GM12878 (cell line): Measurements from ENCODE around the gene ADD1. TPM values are rescaled to one million over a fixed set of nuclear protein-coding genes. Genes with fewer than 3 reads are reported as not detected.
A peak's percentile ranks its signal among the peaks of the same experiment; 100 is the strongest.

Source experiments
- ATAC-seq: fragments of 200-7000 bp; cut with Tn5 transposase; 3 replicates; pipeline ENCODE4 v1.9.1; 2020; ENCODE audit warnings: mild to moderate bottlenecking, moderate library complexity
- BruUV-seq: library from RNA; stranded (reverse); fragments of 400-500 nt; replicated peaks from 2 replicates; lab custom pipeline; 2021; lab: Mats Ljungman, UMichigan
- CTCF ChIA-PET: fragments of 300-600 bp; sonication (Branson Sonifier 250); formaldehyde crosslinking; extraction: SDS; loops from one replicate; lab custom pipeline; 2021; ENCODE audit warnings: inconsistent platforms; lab: Yijun Ruan, JAX
- POLR2A ChIA-PET: fragments of 350-600 bp; formaldehyde crosslinking; extraction: SDS; loops from one replicate; lab custom pipeline; 2021; ENCODE audit warnings: inconsistent platforms; lab: Charles Lee
- RAD21 ChIA-PET: fragments of 300-600 bp; sonication (Branson Sonifier 250); formaldehyde crosslinking; loops from one replicate; lab custom pipeline; 2023; ENCODE audit warnings: antibody characterized with exemption; ENCODE audit not compliant: unreplicated experiment; lab: Charles Lee
- SMC1A ChIA-PET: fragments of 300-600 bp; sonication (Branson Sonifier 250); formaldehyde crosslinking; loops from one replicate; lab custom pipeline; 2023; ENCODE audit not compliant: unreplicated experiment, uncharacterized antibody; lab: Charles Lee
- DNase-seq: peaks from one replicate; pipeline ENCODE4 v3.0.0-alpha.2; 2011; ENCODE audit warnings: low read depth, low spot score
- FAIRE-seq: peaks from 3 replicates; lab custom pipeline; 2011; peaks lifted over from hg19 to GRCh38; lab: Jason Lieb, UNC
- H2AFZ ChIP-seq: 2 replicates; pipeline ENCODE4 v1.6.0; 2011; ENCODE audit warnings: low read depth, low read length, control low read depth; ENCODE audit not compliant: control insufficient read depth
- H3K27ac ChIP-seq: 2 replicates; pipeline ENCODE4 v1.5.1; 2011; ENCODE audit warnings: control low read depth; ENCODE audit not compliant: control insufficient read depth, insufficient read depth
- H3K27me3 ChIP-seq, 2 experiments: replicated peaks in 1 of 2; 2 replicates each; pipeline versions ENCODE4 v1.6.0 to v1.6.1; 2011; ENCODE audit warnings: low read length in 1 of 2; ENCODE audit not compliant: control insufficient read depth in 2 of 2, insufficient read depth in 2 of 2
- H3K36me3 ChIP-seq, 2 experiments: 2 replicates each; pipeline ENCODE4 v1.5.1; 2011; ENCODE audit warnings: low read length in 1 of 2; ENCODE audit not compliant: control insufficient read depth in 2 of 2, insufficient read depth in 2 of 2
- H3K4me1 ChIP-seq: 2 replicates; pipeline ENCODE4 v1.6.1; 2011; ENCODE audit warnings: mild to moderate bottlenecking, low read length, moderate library complexity, mixed read lengths; ENCODE audit not compliant: control insufficient read depth, insufficient read depth
- H3K4me2 ChIP-seq: 2 replicates; pipeline ENCODE4 v1.6.0; 2011; ENCODE audit warnings: control low read depth; ENCODE audit not compliant: control insufficient read depth, insufficient read depth
- H3K4me3 ChIP-seq: fragments of 200-600 bp; sonication (generic); 2 replicates; pipeline ENCODE4 v1.5.1; 2016
- H3K79me2 ChIP-seq: 2 replicates; pipeline ENCODE4 v1.6.0; 2011; ENCODE audit warnings: low read length; ENCODE audit not compliant: control insufficient read depth, insufficient read depth
- H3K9ac ChIP-seq: 2 replicates; pipeline ENCODE4 v1.8.0; 2011; ENCODE audit warnings: low read length, control low read depth, mixed read lengths; ENCODE audit not compliant: control insufficient read depth, insufficient read depth
- H3K9me3 ChIP-seq: replicated peaks from 3 replicates; pipeline ENCODE4 v1.5.1; 2011; ENCODE audit warnings: mild to moderate bottlenecking, low read length; ENCODE audit not compliant: control insufficient read depth, insufficient read depth
- H4K20me1 ChIP-seq: 2 replicates; pipeline ENCODE4 v1.6.0; 2011; ENCODE audit not compliant: control insufficient read depth, insufficient read depth
- BCL11A ChIP-seq: IDR thresholded peaks from 2 replicates; pipeline ENCODE4 v1.6.1; 2011; ENCODE audit warnings: low read depth, low read length
- BCLAF1 ChIP-seq: fragments of 450-650 bp; IDR thresholded peaks from 2 replicates; pipeline ENCODE4 v1.6.1; 2017; ENCODE audit warnings: antibody characterized with exemption, mild to moderate bottlenecking, moderate library complexity
- BMI1 ChIP-seq: fragments of 450-650 bp; IDR thresholded peaks from 2 replicates; pipeline ENCODE4 v1.6.1; 2016; ENCODE audit warnings: mild to moderate bottlenecking, moderate library complexity, borderline replicate concordance
- MAX ChIP-seq: IDR thresholded peaks from 2 replicates; pipeline ENCODE4 v1.6.1; 2012; ENCODE audit warnings: low read depth, low read length, improper control_type of control experiment
- MYB ChIP-seq: fragments of 150-350 bp; IDR thresholded peaks from 2 replicates; pipeline ENCODE4 v1.6.1; 2014; ENCODE audit warnings: mild to moderate bottlenecking, low read depth, low read length, borderline replicate concordance
- NR2F1 ChIP-seq: fragments of 450-650 bp; conservative IDR thresholded peaks from 2 replicates; pipeline ENCODE4 v1.6.1; 2017; ENCODE audit warnings: mild to moderate bottlenecking
- PAX5 ChIP-seq: IDR thresholded peaks from 2 replicates; pipeline ENCODE4 v1.6.1; 2011; ENCODE audit warnings: low read depth, low read length, borderline replicate concordance
- RAD51 ChIP-seq: fragments of 450-650 bp; IDR thresholded peaks from 2 replicates; pipeline ENCODE4 v1.6.1; 2016; ENCODE audit warnings: moderate library complexity, mild to moderate bottlenecking, inconsistent platforms
- RCOR1 ChIP-seq: conservative IDR thresholded peaks from 2 replicates; pipeline ENCODE4 v1.6.1; 2012; ENCODE audit warnings: low read depth, low read length, improper control_type of control experiment
- SPI1 ChIP-seq: IDR thresholded peaks from 2 replicates; pipeline ENCODE4 v1.6.1; 2011; ENCODE audit warnings: low read depth, mild to moderate bottlenecking, low read length, moderate library complexity, borderline replicate concordance; ENCODE audit not compliant: insufficient read depth
- TCF3 ChIP-seq: IDR thresholded peaks from 2 replicates; pipeline ENCODE4 v1.6.1; 2012; ENCODE audit warnings: low read depth, mild to moderate bottlenecking, low read length, borderline replicate concordance; ENCODE audit not compliant: insufficient read depth
- USF1 ChIP-seq: IDR thresholded peaks from 2 replicates; pipeline ENCODE4 v1.6.1; 2011; ENCODE audit warnings: borderline replicate concordance, low read depth, mild to moderate bottlenecking, moderate library complexity, mixed read lengths, low read length; ENCODE audit not compliant: insufficient read depth; ENCODE audit errors: extremely low read length
- ZNF217 ChIP-seq: fragments of 450-650 bp; IDR thresholded peaks from 2 replicates; pipeline ENCODE4 v1.6.1; 2017; ENCODE audit warnings: antibody characterized with exemption, mild to moderate bottlenecking
- ZSCAN29 ChIP-seq: fragments of 450-650 bp; IDR thresholded peaks from 2 replicates; pipeline ENCODE4 v1.6.1; 2017; ENCODE audit warnings: mild to moderate bottlenecking, moderate library complexity
- WGBS: methylation state at CpG from one replicate; pipeline ENCODE4 v1.1.6; 2016; ENCODE audit warnings: low lambda C conversion rate; ENCODE audit not compliant: insufficient replicate concordance, insufficient coverage; ENCODE audit errors: missing lambda C conversion rate; 5-methylcytosine and 5-hydroxymethylcytosine counted together
- in situ Hi-C: fragments of 300-500 bp; cut with MboI; formaldehyde crosslinking; loops from 9 replicates; pipeline ENCODE4 v1.14.3; 2018; ENCODE audit warnings: mixed read lengths
- intact Hi-C: fragments of 100-400 bp; cut with micrococcal nuclease; formaldehyde crosslinking; loops from one replicate; pipeline ENCODE4 v1.14.2; 2022; ENCODE audit not compliant: unreplicated experiment
- polyA plus RNA-seq, 11 experiments: library from polyadenylated mRNA; depleted of rRNA in 4 of 11; unstranded in 6 of 11; stranded (reverse) in 5 of 11; fragments of >200 nt; fragmentation: Nextera tagmentation in 4 of 11; fragmentation: Illumina TruSeq in 1 of 11; extraction: Ambion mirVana in 4 of 11; extraction: Trizol in 1 of 11; gene quantifications; 1 replicate in 1 of 11; 2 replicates in 10 of 11; pipeline versions ENCODE4 v1.2.1 to v1.2.3, GENCODE V29; 2011 to 2016; ENCODE audit warnings: inconsistent platforms in 2 of 11, missing spikeins in 2 of 11, low read depth in 1 of 11
- total RNA-seq, 4 experiments: library from RNA; depleted of rRNA in 3 of 4; stranded (reverse); fragments of >200 nt in 3 of 4; fragmentation: Illumina TruSeq in 1 of 4; extraction: Trizol in 1 of 4; gene quantifications; 2 replicates each; pipeline versions ENCODE4 v1.2.1 to v1.2.3, GENCODE V29; 2013 to 2021

ADD1 gene
- total and polyA plus RNA-seq, 10 of the 15 experiments (the other 5 are each of a cell fraction or from before 2014, with no cell fraction given), result 21.6 to 182 (median 105) TPM

GRCh38 chr4:2810388-2810787, 33.3 kb upstream of the ADD1 start (continued):
- no peak for TF ChIP-seq BCLAF1
- TF ChIP-seq PAX5, result no peak
- TF ChIP-seq RAD51, result no peak
- TF ChIP-seq BMI1, result no peak
- TF ChIP-seq ZSCAN29, result no peak
- no peak for TF ChIP-seq SPI1
- no peak for TF ChIP-seq NR2F1

GRCh38 chr4:2811830-2812611, 31.6 kb upstream of the ADD1 start:
- H3K27ac ChIP-seq, result peak overlapping the region; percentile 90
- H3K79me2 ChIP-seq, result peaks cover 40% of the 10 kb centered on the region
- H4K20me1 ChIP-seq, result no peaks in the 10 kb centered on the region
- ChIA-PET CTCF (interaction anchor here (0.6 to 1.3 kb wide), 3 partner anchors 24 to 227 kb away, joined by 3 to 4 read pairs (median 3); no protein-coding TSS in a partner anchor), RAD21 (interaction anchor here (1.2 to 1.8 kb wide), 6 partner anchors 11 to 142 kb away, joined by 3 to 5 read pairs (median 4); no protein-coding TSS in a partner anchor), POLR2A (interaction anchor here (0.6 to 3.1 kb wide), 4 partner anchors 10 to 106 kb away, joined by 4 to 16 read pairs (median 7); no protein-coding TSS in a partner anchor), SMC1A (interaction anchor here (1.1 to 2.6 kb wide), 5 partner anchors 8 to 26 kb away, joined by 3 to 17 read pairs (median 8); no protein-coding TSS in a partner anchor)
- H3K9me3 ChIP-seq, result no peaks in the 10 kb centered on the region
- H3K36me3 ChIP-seq, result no peaks in the 10 kb centered on the region
- peak overlapping the region; percentile 20 for H2AFZ ChIP-seq
- no TSS peak for BruUV-seq
- DNase-seq (peak; percentile 40), ATAC-seq (peak; percentile 82), FAIRE-seq (peak; percentile 83)
- WGBS, result 1% methylated on average over 19 of the region's 21 CpGs
- H3K27me3 ChIP-seq, result no peaks in the 10 kb centered on the region
- peak overlapping the region; percentile 99 for H3K4me2 ChIP-seq
- in situ Hi-C loops, result no loop called here
- H3K4me3 ChIP-seq, result peak overlapping the region; percentile 97
- H3K9ac ChIP-seq, result peak overlapping the region; percentile 85
- peaks cover 41% of the 10 kb centered on the region for H3K4me1 ChIP-seq
- intact Hi-C loops, result loop anchor here (1.0 to 5.0 kb wide), 2 partner anchors 11 to 50 kb away; no protein-coding TSS in a partner anchor
- TF ChIP-seq USF1 (no peak), RCOR1 (no peak), ZNF217 (no peak), BCL11A (no peak), MAX (0 out of 2 replicates have a peak, but pooled peaks have one; percentile 25), BCLAF1 (no peak), TCF3 (peak; percentile 82; the same call in 1 of the 2 replicates), MYB (no peak)
